H1 (cell line): ENCODE measurements around the gene ATP2C1. TPM values are rescaled to one million over a fixed set of nuclear protein-coding genes. Genes with fewer than 3 reads are reported as not detected.

Experiments
- CTCF ChIA-PET: fragments of 300-600 bp; sonication (Branson Sonifier 250); formaldehyde crosslinking; loops from one replicate; lab custom pipeline; 2021; ENCODE audit not compliant: partially characterized antibody; lab: Charles Lee
- POLR2A ChIA-PET: fragments of 300-600 bp; sonication (Branson Sonifier 250); formaldehyde crosslinking; loops from one replicate; lab custom pipeline; 2021; ENCODE audit warnings: inconsistent platforms; ENCODE audit not compliant: partially characterized antibody; lab: Charles Lee
- DNase-seq, 2 experiments: peaks; one replicate each; pipeline versions ENCODE4 v3.0.0 to v3.0.0-alpha.2; 2010 to 2022; ENCODE audit warnings: low spot score in 2 of 2, low read depth in 1 of 2, mixed read lengths in 1 of 2
- FAIRE-seq: peaks from 2 replicates; lab custom pipeline; 2011; peaks lifted over from hg19 to GRCh38; lab: Jason Lieb, UNC
- H2AFZ ChIP-seq: 2 replicates; pipeline ENCODE4 v1.8.1; 2012; ENCODE audit warnings: low read length, inconsistent platforms
- H2AK5ac ChIP-seq: 2 replicates; pipeline ENCODE4 v1.6.1; 2013; ENCODE audit warnings: low read depth, low read length
- H2BK120ac ChIP-seq: replicated peaks from 2 replicates; pipeline ENCODE3; 2013; ENCODE audit warnings: low read depth, low read length, inconsistent platforms
- H2BK12ac ChIP-seq: 2 replicates; pipeline ENCODE4 v1.6.1; 2013; ENCODE audit warnings: low read depth, low read length
- H2BK15ac ChIP-seq: 2 replicates; pipeline ENCODE4 v1.6.1; 2013; ENCODE audit warnings: low read length
- H2BK20ac ChIP-seq: 2 replicates; pipeline ENCODE4 v1.6.1; 2013; ENCODE audit warnings: low read length
- H2BK5ac ChIP-seq: 2 replicates; pipeline ENCODE4 v1.6.1; 2013; ENCODE audit warnings: low read depth, low read length
- H3K14ac ChIP-seq: 2 replicates; pipeline ENCODE4 v1.6.1; 2013; ENCODE audit warnings: inconsistent platforms; ENCODE audit not compliant: insufficient read length
- H3K18ac ChIP-seq: 2 replicates; pipeline ENCODE4 v1.6.1; 2013; ENCODE audit warnings: low read length; ENCODE audit errors: extremely low read depth
- H3K23ac ChIP-seq: 2 replicates; pipeline ENCODE4 v1.6.1; 2013; ENCODE audit warnings: inconsistent platforms; ENCODE audit not compliant: insufficient read length
- H3K23me2 ChIP-seq: 2 replicates; pipeline ENCODE4 v1.6.1; 2013; ENCODE audit warnings: low read depth, low read length
- H3K27ac ChIP-seq: 2 replicates; pipeline ENCODE4 v1.6.1; 2011; ENCODE audit warnings: low read depth, low read length, inconsistent platforms
- H3K27me3 ChIP-seq, 4 experiments: replicated peaks in 1 of 4; 1 replicate in 1 of 4; 2 replicates in 3 of 4; pipeline versions ENCODE4 v1.6.1 to v1.8.1; 2011 to 2013; ENCODE audit warnings: low read length in 3 of 4, mild to moderate bottlenecking in 3 of 4, inconsistent platforms in 2 of 4, mixed read lengths in 2 of 4, moderate library complexity in 1 of 4; ENCODE audit not compliant: control insufficient read depth in 3 of 4, insufficient read depth in 3 of 4; ENCODE audit errors: extremely low read depth in 1 of 4
- H3K36me3 ChIP-seq, 4 experiments: 2 replicates each; pipeline versions ENCODE4 v1.6.1 to v1.8.1; 2011 to 2013; ENCODE audit warnings: mild to moderate bottlenecking in 4 of 4, low read length in 3 of 4, moderate library complexity in 2 of 4, control low read depth in 1 of 4, inconsistent platforms in 1 of 4; ENCODE audit not compliant: insufficient read depth in 4 of 4, control insufficient read depth in 2 of 4
- H3K4ac ChIP-seq: replicated peaks from 2 replicates; pipeline ENCODE3; 2013; ENCODE audit warnings: low read length, low read depth, mixed read lengths, inconsistent platforms; ENCODE audit not compliant: insufficient read length
- H3K4me1 ChIP-seq, 4 experiments: replicated peaks in 1 of 4; 1 replicate in 1 of 4; 2 replicates in 3 of 4; pipeline versions ENCODE4 v1.6.1 to v1.8.1; 2011 to 2013; ENCODE audit warnings: low read length in 3 of 4, inconsistent platforms in 2 of 4, mixed read lengths in 1 of 4; ENCODE audit not compliant: insufficient read depth in 4 of 4, control insufficient read depth in 3 of 4
- H3K4me2 ChIP-seq, 2 experiments: 2 replicates each; pipeline versions ENCODE4 v1.6.1 to v1.8.1; 2011 to 2013; ENCODE audit warnings: low read depth in 2 of 2, low read length in 2 of 2, control low read depth in 1 of 2, inconsistent platforms in 1 of 2, mild to moderate bottlenecking in 1 of 2; ENCODE audit not compliant: insufficient read depth in 1 of 2
- H3K4me3 ChIP-seq, 4 experiments: fragments of 200-600, 300-600 bp in 1 of 4; sonication (generic), shearing (Covaris generic), sonication (Bioruptor Twin) in 1 of 4; 2 replicates each; pipeline versions ENCODE4 v1.5.1 to v1.8.1; 2011 to 2016; ENCODE audit warnings: low read length in 4 of 4, low read depth in 3 of 4, control low read depth in 2 of 4, inconsistent platforms in 2 of 4, mild to moderate bottlenecking in 2 of 4, mixed read lengths in 1 of 4, moderate library complexity in 1 of 4; ENCODE audit not compliant: insufficient read depth in 2 of 4; ENCODE audit errors: extremely low read depth in 1 of 4
- H3K56ac ChIP-seq: replicated peaks from 2 replicates; pipeline ENCODE3; 2013; ENCODE audit warnings: low read depth, mild to moderate bottlenecking, mixed read lengths, low read length, inconsistent platforms; ENCODE audit not compliant: insufficient read length
- H3K79me1 ChIP-seq: 2 replicates; pipeline ENCODE4 v1.6.1; 2013; ENCODE audit warnings: low read depth, low read length, control low read depth
- H3K79me2 ChIP-seq, 2 experiments: 2 replicates each; pipeline versions ENCODE4 v1.6.1 to v1.8.1; 2012 to 2013; ENCODE audit warnings: low read length in 2 of 2, mild to moderate bottlenecking in 2 of 2, inconsistent platforms in 1 of 2; ENCODE audit not compliant: insufficient read depth in 2 of 2, control insufficient read depth in 1 of 2
- H3K9ac ChIP-seq, 4 experiments: replicated peaks in 1 of 4; 1 replicate in 1 of 4; 2 replicates in 3 of 4; pipeline versions ENCODE4 v1.6.1 to v1.8.1; 2011 to 2013; ENCODE audit warnings: low read depth in 3 of 4, low read length in 3 of 4, control low read depth in 2 of 4, mild to moderate bottlenecking in 2 of 4, moderate library complexity in 2 of 4, inconsistent platforms in 1 of 4; ENCODE audit errors: extremely low read depth in 1 of 4
- H3K9me3 ChIP-seq, 2 experiments: 2 replicates each; pipeline versions ENCODE4 v1.6.1 to v1.8.1; 2012 to 2013; ENCODE audit warnings: mild to moderate bottlenecking in 2 of 2, moderate library complexity in 2 of 2, control low read depth in 1 of 2, inconsistent platforms in 1 of 2, low read depth in 1 of 2, low read length in 1 of 2, mixed read lengths in 1 of 2; ENCODE audit not compliant: insufficient read depth in 2 of 2
- H4K20me1 ChIP-seq, 2 experiments: replicated peaks in 1 of 2; 2 replicates each; pipeline versions ENCODE3 to v1.8.1; 2011 to 2013; ENCODE audit warnings: inconsistent platforms in 2 of 2, low read length in 2 of 2, mild to moderate bottlenecking in 1 of 2; ENCODE audit not compliant: insufficient read depth in 2 of 2, control insufficient read depth in 1 of 2
- H4K5ac ChIP-seq: 2 replicates; pipeline ENCODE4 v1.6.1; 2013; ENCODE audit warnings: low read length, low read depth, mixed read lengths, inconsistent platforms; ENCODE audit not compliant: insufficient read length
- H4K8ac ChIP-seq: 2 replicates; pipeline ENCODE4 v1.8.0; 2013; ENCODE audit warnings: mild to moderate bottlenecking, moderate library complexity, low read length, inconsistent platforms; ENCODE audit not compliant: insufficient read depth; ENCODE audit errors: extremely low read depth
- H4K91ac ChIP-seq: replicated peaks from 2 replicates; pipeline ENCODE3; 2013; ENCODE audit warnings: low read length, mixed read lengths, inconsistent platforms; ENCODE audit not compliant: insufficient read length
- CTCF ChIP-seq, 3 experiments: IDR thresholded peaks; 1 replicate in 2 of 3; 2 replicates in 1 of 3; pipeline versions ENCODE4 v1.5.1 to v1.6.1; 2011; ENCODE audit warnings: low read length in 3 of 3, mild to moderate bottlenecking in 3 of 3, inconsistent platforms in 2 of 3, low read depth in 1 of 3, moderate library complexity in 1 of 3; ENCODE audit not compliant: insufficient read depth in 1 of 3; ENCODE audit errors: control extremely low read depth in 1 of 3
- KDM5A ChIP-seq: fragments of 200-600 bp; IDR thresholded peaks from 2 replicates; pipeline ENCODE4 v1.7.1; 2012; ENCODE audit warnings: mild to moderate bottlenecking, low read length, inconsistent platforms, mixed read lengths
- RAD21 ChIP-seq, 2 experiments: IDR thresholded peaks in 1 of 2; conservative IDR thresholded peaks in 1 of 2; 2 replicates each; pipeline ENCODE4 v1.6.1; 2011; ENCODE audit warnings: low read depth in 2 of 2, low read length in 2 of 2, improper control_type of control experiment in 1 of 2, inconsistent platforms in 1 of 2, mild to moderate bottlenecking in 1 of 2, moderate library complexity in 1 of 2
- TAF7 ChIP-seq: optimal IDR thresholded peaks from 2 replicates; pipeline ENCODE3; 2011; ENCODE audit warnings: low read depth, mild to moderate bottlenecking, inconsistent platforms, low read length, moderate library complexity, borderline replicate concordance
- WGBS, 2 experiments: shearing (Covaris generic) in 1 of 2; methylation state at CpG; one replicate each; pipeline versions ENCODE4 v1.1.6 to v1.1.7; 2013 to 2015; ENCODE audit warnings: low lambda C conversion rate in 2 of 2, mixed read lengths in 2 of 2, inconsistent platforms in 1 of 2, low coverage in 1 of 2, missing lambda C conversion rate in 1 of 2; ENCODE audit not compliant: insufficient replicate concordance in 2 of 2, insufficient coverage in 1 of 2, insufficient read length in 1 of 2; ENCODE audit errors: extremely low coverage in 1 of 2, missing lambda C conversion rate in 1 of 2; 5-methylcytosine and 5-hydroxymethylcytosine counted together
- polyA plus RNA-seq, 7 experiments: library from polyadenylated mRNA; depleted of rRNA in 3 of 7; stranded (reverse) in 5 of 7; unstranded in 2 of 7; fragments of >200 nt in 5 of 7; fragments of 200-250 nt in 2 of 7; gene quantifications; 1 replicate in 5 of 7; 2 replicates in 1 of 7; 4 replicates in 1 of 7; pipeline versions ENCODE4 v1.2.1 to v1.2.3, GENCODE V29; 2011 to 2013; ENCODE audit warnings: missing spikeins in 2 of 7, mixed read lengths in 2 of 7
- total RNA-seq: library from RNA; stranded (reverse); fragmentation: NEBNext Ultra II Directional; extraction: Animal tissue kit (Norgen Biotek cat#: 25700); gene quantifications from 2 replicates; pipeline ENCODE4 v1.2.1, GENCODE V29; 2021

ATP2C1 gene
- total and polyA plus RNA-seq, 2 of the 8 experiments (the other 6 are each of a cell fraction or from before 2014, with no cell fraction given), result 50.7 to 68.5 TPM

- H4K5ac ChIP-seq, result no peak overlapping the region
- peak overlapping the region; percentile 92 for H2AFZ ChIP-seq
- no peak overlapping the region for H2BK120ac ChIP-seq
- no peak overlapping the region for H3K14ac ChIP-seq
- peaks cover 0 to 8% (median 4%) of the 10 kb centered on the region in 4 experiments; a peak in 4 of 7 replicates for H3K4me1 ChIP-seq
- no peak overlapping the region for H4K91ac ChIP-seq
- H3K18ac ChIP-seq, result no peak overlapping the region
- H2BK15ac ChIP-seq, result no peak overlapping the region
- H3K4me2 ChIP-seq, result peak overlapping the region; percentile 40 to 81
- H3K56ac ChIP-seq, result no peak overlapping the region
- no peak overlapping the region for H2BK12ac ChIP-seq
- no peak overlapping the region for H2BK20ac ChIP-seq
- peaks cover 3% of the 10 kb centered on the region for H3K23me2 ChIP-seq
- peaks cover 0 to 4% of the 10 kb centered on the region in 2 experiments for H4K20me1 ChIP-seq
- H3K27me3 ChIP-seq, result no peaks in the 10 kb centered on the region
- peak; percentile 81 for FAIRE-seq
- 2% methylated on average over 14 of the region's 14 CpGs; no CpG with 5 or more reads in 1 of the 2 experiments for WGBS, 2 experiments
- peaks cover 4 to 35% of the 10 kb centered on the region in 2 experiments; a peak in 3 of 4 replicates for H3K79me2 ChIP-seq
- H3K27ac ChIP-seq, result no peak overlapping the region; the same call in 1 of the 2 replicates
- ChIA-PET CTCF (interaction anchor here (0.5 to 8.4 kb wide), 27 partner anchors 9 to 768 kb away, joined by 3 to 97 read pairs (median 4); no protein-coding TSS in a partner anchor), POLR2A (interaction anchor here (0.7 to 1.7 kb wide), 4 partner anchors 10 to 163 kb away, joined by 3 to 4 read pairs (median 4); no protein-coding TSS in a partner anchor)
- peak overlapping the region; percentile 98; the same call in 1 of the 2 replicates for H4K8ac ChIP-seq
- peak overlapping the region; percentile 78 to 95 (median 86) for H3K4me3 ChIP-seq
- no peak overlapping the region for H2BK5ac ChIP-seq
- H3K4ac ChIP-seq, result no peak overlapping the region
- peak; percentile 88 to 89 for TF ChIP-seq RAD21 (IDR thresholded peaks at IDR 0.05 in 1 of 2, conservative IDR thresholded peaks at IDR 0.05 in 1 of 2; ENCODE audit: low read depth in 2 of 2, low read length in 2 of 2)
- TF ChIP-seq CTCF (IDR thresholded peaks at IDR 0.05; ENCODE audit: control extremely low read depth in 1 of 3, insufficient read depth in 1 of 3, low read depth in 1 of 3, low read length in 3 of 3), result peak in 2 of 3 experiments; percentile 68 to 72; a peak in 2 of 4 replicates
- peak; percentile 80 for TF ChIP-seq KDM5A
- TF ChIP-seq TAF7, result no peak
- H3K9me3 ChIP-seq, result no peaks in the 10 kb centered on the region
- H3K23ac ChIP-seq, result no peak overlapping the region
- no peak overlapping the region for H2AK5ac ChIP-seq
- DNase-seq, result no peak
- 0 out of 2 replicates have a peak, but pooled peaks cover 3% of the 10 kb centered on the region for H3K79me1 ChIP-seq
- H3K9ac ChIP-seq, result peak overlapping the region; percentile 82 to 86 (median 85); a peak in 6 of 7 replicates
- no peaks in the 10 kb centered on the region for H3K36me3 ChIP-seq
These were observed 1.0 kb upstream of the ATP2C1 start for GRCh38 chr3:130892759-130893375.
